GM10248 (cell line): ENCODE data around the gene CCDC87.

Experiments
- CTCF ChIA-PET: fragments of 300-600 bp; sonication (Branson Sonifier 250); formaldehyde crosslinking; extraction: SDS; loops from one replicate; lab custom pipeline; 2021; ENCODE audit warnings: antibody characterized with exemption; lab: Yijun Ruan, JAX
- POLR2A ChIA-PET: fragments of 350-650 bp; sonication (Branson Sonifier 250); formaldehyde crosslinking; extraction: SDS; loops from one replicate; lab custom pipeline; 2020; ENCODE audit warnings: antibody characterized with exemption; lab: Yijun Ruan, JAX
- DNase-seq: peaks from one replicate; pipeline ENCODE4 v3.0.0; 2012; ENCODE audit errors: extremely low spot score
- TF ChIP-seq, protein P1 (sequence below): IDR thresholded peaks from 2 replicates; pipeline ENCODE4 v1.5.1; 2012; ENCODE audit warnings: mild to moderate bottlenecking, low read depth; ENCODE audit errors: extremely low read depth, missing control alignments, control extremely low read depth

The CCDC87 gene

DNA sequence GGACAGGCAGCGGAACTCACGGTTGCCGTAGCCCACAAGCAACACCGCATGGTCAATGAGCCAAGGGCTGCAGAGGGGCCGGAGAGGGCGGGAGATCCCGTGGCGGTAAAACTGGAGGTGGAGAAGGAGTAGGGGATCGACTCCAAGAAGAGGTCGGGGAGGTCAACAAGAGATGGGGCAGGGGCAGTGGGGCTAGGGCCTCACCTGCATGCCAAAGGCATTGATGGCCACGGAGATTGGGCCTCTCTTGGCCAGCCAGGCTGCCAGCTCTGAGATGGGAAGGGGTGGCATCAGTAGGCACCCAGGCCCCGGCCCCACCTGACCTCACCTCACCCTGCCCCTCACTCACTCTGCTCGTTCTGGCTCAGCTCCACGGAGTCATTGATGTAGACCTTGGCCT, 28.3 kb downstream of the CCDC87 start:
- TF ChIP-seq, protein P1, sequence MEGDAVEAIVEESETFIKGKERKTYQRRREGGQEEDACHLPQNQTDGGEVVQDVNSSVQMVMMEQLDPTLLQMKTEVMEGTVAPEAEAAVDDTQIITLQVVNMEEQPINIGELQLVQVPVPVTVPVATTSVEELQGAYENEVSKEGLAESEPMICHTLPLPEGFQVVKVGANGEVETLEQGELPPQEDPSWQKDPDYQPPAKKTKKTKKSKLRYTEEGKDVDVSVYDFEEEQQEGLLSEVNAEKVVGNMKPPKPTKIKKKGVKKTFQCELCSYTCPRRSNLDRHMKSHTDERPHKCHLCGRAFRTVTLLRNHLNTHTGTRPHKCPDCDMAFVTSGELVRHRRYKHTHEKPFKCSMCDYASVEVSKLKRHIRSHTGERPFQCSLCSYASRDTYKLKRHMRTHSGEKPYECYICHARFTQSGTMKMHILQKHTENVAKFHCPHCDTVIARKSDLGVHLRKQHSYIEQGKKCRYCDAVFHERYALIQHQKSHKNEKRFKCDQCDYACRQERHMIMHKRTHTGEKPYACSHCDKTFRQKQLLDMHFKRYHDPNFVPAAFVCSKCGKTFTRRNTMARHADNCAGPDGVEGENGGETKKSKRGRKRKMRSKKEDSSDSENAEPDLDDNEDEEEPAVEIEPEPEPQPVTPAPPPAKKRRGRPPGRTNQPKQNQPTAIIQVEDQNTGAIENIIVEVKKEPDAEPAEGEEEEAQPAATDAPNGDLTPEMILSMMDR: no peak
- DNase-seq: no peak
- POLR2A ChIA-PET: no interaction called here
- CTCF ChIA-PET: interaction anchor here (0.7 kb wide), 1 partner anchor 9 kb away, joined by 3 read pairs; no protein-coding TSS in a partner anchor

DNA sequence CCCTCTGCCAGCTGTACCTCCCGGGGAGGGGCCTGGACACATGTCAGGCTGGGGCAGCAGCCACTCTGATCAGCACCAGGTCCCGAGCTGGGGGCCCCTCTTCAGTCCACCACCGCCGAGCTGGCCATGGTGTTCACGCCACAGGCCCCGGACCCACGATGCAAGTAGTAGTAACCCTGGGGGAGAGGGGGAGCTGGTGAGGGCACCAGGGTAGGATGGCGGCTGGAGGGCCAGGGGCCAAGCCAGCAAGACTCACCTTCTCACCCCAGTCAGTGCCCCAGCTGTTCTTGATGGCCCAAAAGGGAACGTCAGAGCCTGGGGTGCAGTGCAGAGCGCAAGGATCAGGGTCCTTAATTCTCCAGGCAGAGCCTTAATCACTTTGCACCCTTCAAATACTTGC, 29.0 kb downstream of the CCDC87 start:
- TF ChIP-seq, protein P1: no peak
- ChIA-PET POLR2A (no interaction called here), CTCF (interaction anchor here (1.0 to 2.5 kb wide), 2 partner anchors 14 to 125 kb away, joined by 3 to 11 read pairs; no protein-coding TSS in a partner anchor)
- no peak for DNase-seq

DNA sequence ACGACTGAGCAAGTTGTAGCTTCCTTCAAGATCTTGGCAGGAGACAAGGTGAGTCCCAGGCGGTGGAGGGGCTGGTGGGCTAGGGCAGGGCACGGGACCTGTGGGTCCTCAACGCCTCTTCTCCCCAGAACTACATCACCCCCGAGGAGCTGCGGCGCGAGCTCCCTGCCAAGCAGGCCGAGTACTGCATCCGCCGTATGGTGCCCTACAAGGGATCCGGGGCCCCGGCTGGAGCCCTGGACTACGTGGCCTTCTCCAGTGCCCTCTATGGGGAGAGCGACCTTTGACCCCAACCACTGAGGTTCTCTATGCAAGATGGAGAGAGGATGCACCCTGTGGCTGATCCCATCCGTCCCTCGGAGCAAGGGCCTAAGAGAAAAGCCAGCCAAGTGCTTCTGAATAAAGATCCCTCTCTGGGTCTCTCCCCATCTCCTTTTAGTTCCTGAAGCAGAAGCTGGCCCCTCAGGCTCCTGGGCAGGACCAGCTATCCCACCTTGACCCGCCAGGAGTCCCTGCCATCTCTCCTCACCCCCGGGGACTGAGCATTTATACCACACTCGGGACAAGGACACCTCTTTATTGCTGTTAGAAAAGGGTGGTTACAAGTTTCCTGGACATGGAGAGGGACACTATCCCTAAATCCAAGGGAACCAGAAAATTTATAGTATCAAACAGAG, 29.8 kb downstream of the CCDC87 start:
- ChIA-PET CTCF (interaction anchor here (1.0 to 2.5 kb wide), 4 partner anchors 14 to 126 kb away, joined by 3 to 11 read pairs (median 4); partner anchors contain the start of gene ZDHHC24), POLR2A (no interaction called here)
- TF ChIP-seq, protein P1: no peak
- DNase-seq: no peak

DNA sequence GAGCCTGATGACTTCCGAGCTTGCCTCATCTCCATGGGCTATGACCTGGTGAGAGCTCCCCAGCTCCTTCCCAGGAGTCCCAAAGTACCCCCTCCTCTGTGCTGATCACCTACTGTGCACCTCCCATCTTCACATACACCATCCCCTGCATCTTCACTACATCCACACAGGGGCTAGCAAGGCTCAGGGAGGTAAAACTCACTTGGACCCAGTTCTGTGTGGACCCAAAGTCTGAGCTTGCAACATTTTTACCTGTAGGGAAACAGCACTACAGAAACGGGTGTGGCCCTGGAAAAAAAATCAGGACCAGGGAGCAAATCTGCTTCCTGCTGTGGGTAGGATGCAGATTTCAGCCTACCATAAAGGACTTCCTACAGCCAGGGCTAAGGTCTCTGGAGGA, 30.6 kb downstream of the CCDC87 start:
- ChIA-PET CTCF (interaction anchor here (1.0 to 2.5 kb wide), 3 partner anchors 15 to 116 kb away, joined by 3 to 11 read pairs (median 6); partner anchors contain the start of gene ZDHHC24), POLR2A (interaction anchor here (1.0 kb wide), 2 partner anchors 54 to 116 kb away, joined by 3 read pairs; partner anchors contain the start of genes RBM14 and RBM4B)
- TF ChIP-seq, protein P1: no peak
- DNase-seq: no peak

DNA sequence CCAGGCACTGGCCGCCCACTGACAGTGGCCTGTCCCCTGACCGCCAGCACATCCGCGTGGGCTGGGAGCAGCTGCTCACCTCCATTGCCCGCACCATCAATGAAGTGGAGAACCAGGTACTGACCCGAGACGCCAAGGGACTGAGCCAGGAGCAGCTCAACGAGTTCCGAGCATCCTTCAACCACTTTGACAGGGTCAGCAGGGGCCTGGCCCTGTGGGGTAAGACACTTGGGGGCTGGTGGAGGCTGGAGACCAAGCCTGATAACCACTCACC, 31.0 kb downstream of the CCDC87 start:
- ChIA-PET CTCF (interaction anchor here (1.0 to 2.6 kb wide), 4 partner anchors 8 to 117 kb away, joined by 3 to 11 read pairs (median 6); partner anchors contain the start of genes CTSF and ZDHHC24), POLR2A (interaction anchor here (1.0 kb wide), 2 partner anchors 54 to 116 kb away, joined by 3 read pairs; partner anchors contain the start of genes RBM14 and RBM4B)
- TF ChIP-seq, protein P1: no peak
- no peak for DNase-seq

DNA sequence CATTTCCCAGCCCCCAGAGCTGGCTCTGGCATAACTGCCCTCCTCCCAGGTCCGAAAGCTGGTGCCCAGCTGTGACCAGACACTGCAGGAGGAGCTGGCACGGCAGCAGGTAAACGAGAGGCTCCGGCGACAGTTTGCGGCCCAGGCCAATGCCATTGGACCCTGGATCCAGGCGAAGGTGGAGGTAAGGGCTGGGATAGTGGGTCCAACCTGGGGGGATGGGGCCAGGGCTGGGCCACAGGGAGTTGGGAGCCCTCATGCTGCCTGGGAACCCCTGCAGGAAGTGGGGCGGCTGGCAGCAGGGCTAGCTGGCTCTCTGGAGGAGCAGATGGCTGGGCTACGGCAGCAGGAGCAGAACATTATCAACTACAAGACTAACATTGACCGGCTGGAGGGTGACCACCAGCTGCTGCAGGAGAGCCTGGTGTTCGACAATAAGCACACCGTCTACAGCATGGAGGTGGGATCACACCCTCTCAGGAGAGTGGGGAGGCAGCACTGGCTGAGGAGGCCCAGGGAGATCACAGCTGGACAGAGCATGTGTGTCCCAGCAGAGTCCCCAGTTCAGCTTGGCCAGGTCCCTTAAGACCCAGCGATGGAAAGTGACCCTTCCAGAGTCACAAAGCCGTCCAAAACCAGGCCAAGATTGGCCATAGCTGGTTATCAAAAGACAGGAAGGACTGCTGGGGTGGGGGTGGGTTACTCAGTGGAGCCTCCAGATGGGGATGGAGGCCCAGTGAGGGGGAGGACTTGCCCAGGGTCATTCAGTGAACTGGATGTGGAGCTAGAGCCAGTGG, 31.5 kb downstream of the CCDC87 start:
- no peak for DNase-seq
- TF ChIP-seq, protein P1: no peak
- POLR2A ChIA-PET: interaction anchor here (1.0 kb wide), 2 partner anchors 55 to 117 kb away, joined by 3 read pairs; partner anchors contain the start of genes RBM14 and RBM4B
- CTCF ChIA-PET: interaction anchor here (0.8 to 2.6 kb wide), 5 partner anchors 8 to 117 kb away, joined by 3 to 11 read pairs (median 6); partner anchors contain the start of genes CTSF and ZDHHC24
